ENCODE data around the gene SLC15A1.

DNA sequence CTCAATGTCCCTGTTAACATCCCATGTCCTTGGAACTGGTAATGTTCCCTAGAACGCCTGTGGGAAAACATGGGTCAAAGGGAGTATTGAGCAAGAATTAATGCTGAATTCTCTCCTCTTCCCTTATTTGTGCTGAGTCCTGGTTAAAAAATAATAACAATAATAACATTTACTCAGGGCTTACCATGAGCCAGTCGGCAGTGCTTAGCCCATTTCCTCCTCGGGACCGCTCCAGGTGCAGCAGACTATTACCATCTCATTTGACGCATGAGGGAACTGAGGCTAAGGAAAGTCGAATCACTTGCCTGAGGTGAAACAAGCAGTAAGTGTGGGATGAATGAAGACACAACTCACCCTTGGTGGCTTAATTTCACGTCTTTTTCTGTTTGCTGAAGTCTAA is 33.6 kb upstream of the SLC15A1 start:
- TF ChIP-seq POLR2AphosphoS5 (IDR thresholded peaks at IDR 0.05; ENCODE audit: low read depth, low read length) = no peak
- no peak for TF ChIP-seq JUND (IDR thresholded peaks at IDR 0.05)
- TF ChIP-seq, protein P1, sequence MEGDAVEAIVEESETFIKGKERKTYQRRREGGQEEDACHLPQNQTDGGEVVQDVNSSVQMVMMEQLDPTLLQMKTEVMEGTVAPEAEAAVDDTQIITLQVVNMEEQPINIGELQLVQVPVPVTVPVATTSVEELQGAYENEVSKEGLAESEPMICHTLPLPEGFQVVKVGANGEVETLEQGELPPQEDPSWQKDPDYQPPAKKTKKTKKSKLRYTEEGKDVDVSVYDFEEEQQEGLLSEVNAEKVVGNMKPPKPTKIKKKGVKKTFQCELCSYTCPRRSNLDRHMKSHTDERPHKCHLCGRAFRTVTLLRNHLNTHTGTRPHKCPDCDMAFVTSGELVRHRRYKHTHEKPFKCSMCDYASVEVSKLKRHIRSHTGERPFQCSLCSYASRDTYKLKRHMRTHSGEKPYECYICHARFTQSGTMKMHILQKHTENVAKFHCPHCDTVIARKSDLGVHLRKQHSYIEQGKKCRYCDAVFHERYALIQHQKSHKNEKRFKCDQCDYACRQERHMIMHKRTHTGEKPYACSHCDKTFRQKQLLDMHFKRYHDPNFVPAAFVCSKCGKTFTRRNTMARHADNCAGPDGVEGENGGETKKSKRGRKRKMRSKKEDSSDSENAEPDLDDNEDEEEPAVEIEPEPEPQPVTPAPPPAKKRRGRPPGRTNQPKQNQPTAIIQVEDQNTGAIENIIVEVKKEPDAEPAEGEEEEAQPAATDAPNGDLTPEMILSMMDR (IDR thresholded peaks at IDR 0.05 in 2 of 3, conservative IDR thresholded peaks at IDR 0.05 in 1 of 3; ENCODE audit: borderline replicate concordance in 1 of 3, insufficient read depth in 1 of 3, low read depth in 2 of 3, low read length in 2 of 3) = no peak

Data from HCT116 (cell line).